Neutrophil (primary cell): ENCODE measurements around the gene MGMT.

Experiments used
- H3K27ac ChIP-seq: fragments of 200-600 bp; sonication (generic); 2 replicates; pipeline ENCODE4 v1.5.1; 2016; ENCODE audit warnings: mild to moderate bottlenecking, moderate library complexity
- H3K27me3 ChIP-seq: fragments of 200-600 bp; sonication (generic); 2 replicates; pipeline ENCODE4 v1.6.0; 2016; ENCODE audit warnings: mild to moderate bottlenecking
- H3K36me3 ChIP-seq: fragments of 200-600 bp; sonication (generic); 2 replicates; pipeline ENCODE4 v1.5.1; 2017
- H3K4me1 ChIP-seq, 2 experiments: fragments of 200-600 bp in 1 of 2; sonication (generic) in 1 of 2; 1 replicate in 1 of 2; 2 replicates in 1 of 2; pipeline versions ENCODE4 v1.5.1 to v1.6.1; 2013 to 2016; ENCODE audit warnings: low read depth in 1 of 2, low read length in 1 of 2, mild to moderate bottlenecking in 1 of 2, moderate library complexity in 1 of 2; ENCODE audit not compliant: control insufficient read depth in 1 of 2, insufficient read depth in 1 of 2
- H3K4me3 ChIP-seq, 2 experiments: fragments of 200-600 bp in 1 of 2; sonication (generic) in 1 of 2; 1 replicate in 1 of 2; 2 replicates in 1 of 2; pipeline ENCODE4 v1.5.1; 2013 to 2016; ENCODE audit warnings: low read depth in 1 of 2, low read length in 1 of 2, mild to moderate bottlenecking in 1 of 2, moderate library complexity in 1 of 2
- H3K9me3 ChIP-seq: fragments of 200-600 bp; sonication (generic); 2 replicates; pipeline ENCODE4 v1.5.1; 2016
- TF ChIP-seq, protein P1 (sequence below): fragments of 200-600 bp; sonication (generic); IDR thresholded peaks from 2 replicates; pipeline ENCODE4 v1.5.1; 2016; ENCODE audit warnings: antibody characterized with exemption

The MGMT gene

DNA sequence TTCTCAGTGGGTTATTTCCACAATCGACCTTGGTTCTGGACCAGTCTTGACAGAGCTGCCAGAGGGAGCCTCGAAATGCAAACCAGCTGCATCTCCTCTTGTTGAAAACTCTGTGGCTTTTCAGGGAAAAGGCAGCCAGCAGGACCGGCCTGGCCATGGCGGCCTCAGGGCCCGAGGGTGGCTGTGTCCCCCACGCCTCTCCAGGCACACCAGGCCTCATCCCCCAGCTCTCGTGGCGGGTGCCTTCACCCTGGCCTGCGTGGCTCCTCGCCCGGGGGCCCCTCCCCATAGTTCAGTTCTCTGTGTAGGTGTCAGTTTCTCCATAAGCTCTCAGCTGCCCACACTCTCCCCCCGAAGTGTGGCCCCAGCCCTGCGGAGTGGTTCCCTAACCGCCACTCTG lies 63.5 kb downstream of the MGMT start:
- peaks cover 0 to 3% of the 10 kb centered on the region in 2 experiments for H3K4me1 ChIP-seq
- no peaks in the 10 kb centered on the region for H3K36me3 ChIP-seq
- TF ChIP-seq, protein P1, sequence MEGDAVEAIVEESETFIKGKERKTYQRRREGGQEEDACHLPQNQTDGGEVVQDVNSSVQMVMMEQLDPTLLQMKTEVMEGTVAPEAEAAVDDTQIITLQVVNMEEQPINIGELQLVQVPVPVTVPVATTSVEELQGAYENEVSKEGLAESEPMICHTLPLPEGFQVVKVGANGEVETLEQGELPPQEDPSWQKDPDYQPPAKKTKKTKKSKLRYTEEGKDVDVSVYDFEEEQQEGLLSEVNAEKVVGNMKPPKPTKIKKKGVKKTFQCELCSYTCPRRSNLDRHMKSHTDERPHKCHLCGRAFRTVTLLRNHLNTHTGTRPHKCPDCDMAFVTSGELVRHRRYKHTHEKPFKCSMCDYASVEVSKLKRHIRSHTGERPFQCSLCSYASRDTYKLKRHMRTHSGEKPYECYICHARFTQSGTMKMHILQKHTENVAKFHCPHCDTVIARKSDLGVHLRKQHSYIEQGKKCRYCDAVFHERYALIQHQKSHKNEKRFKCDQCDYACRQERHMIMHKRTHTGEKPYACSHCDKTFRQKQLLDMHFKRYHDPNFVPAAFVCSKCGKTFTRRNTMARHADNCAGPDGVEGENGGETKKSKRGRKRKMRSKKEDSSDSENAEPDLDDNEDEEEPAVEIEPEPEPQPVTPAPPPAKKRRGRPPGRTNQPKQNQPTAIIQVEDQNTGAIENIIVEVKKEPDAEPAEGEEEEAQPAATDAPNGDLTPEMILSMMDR = no peak
- H3K4me3 ChIP-seq = no peak overlapping the region
- no peaks in the 10 kb centered on the region for H3K9me3 ChIP-seq
- no peaks in the 10 kb centered on the region for H3K27me3 ChIP-seq
- no peak overlapping the region for H3K27ac ChIP-seq

DNA sequence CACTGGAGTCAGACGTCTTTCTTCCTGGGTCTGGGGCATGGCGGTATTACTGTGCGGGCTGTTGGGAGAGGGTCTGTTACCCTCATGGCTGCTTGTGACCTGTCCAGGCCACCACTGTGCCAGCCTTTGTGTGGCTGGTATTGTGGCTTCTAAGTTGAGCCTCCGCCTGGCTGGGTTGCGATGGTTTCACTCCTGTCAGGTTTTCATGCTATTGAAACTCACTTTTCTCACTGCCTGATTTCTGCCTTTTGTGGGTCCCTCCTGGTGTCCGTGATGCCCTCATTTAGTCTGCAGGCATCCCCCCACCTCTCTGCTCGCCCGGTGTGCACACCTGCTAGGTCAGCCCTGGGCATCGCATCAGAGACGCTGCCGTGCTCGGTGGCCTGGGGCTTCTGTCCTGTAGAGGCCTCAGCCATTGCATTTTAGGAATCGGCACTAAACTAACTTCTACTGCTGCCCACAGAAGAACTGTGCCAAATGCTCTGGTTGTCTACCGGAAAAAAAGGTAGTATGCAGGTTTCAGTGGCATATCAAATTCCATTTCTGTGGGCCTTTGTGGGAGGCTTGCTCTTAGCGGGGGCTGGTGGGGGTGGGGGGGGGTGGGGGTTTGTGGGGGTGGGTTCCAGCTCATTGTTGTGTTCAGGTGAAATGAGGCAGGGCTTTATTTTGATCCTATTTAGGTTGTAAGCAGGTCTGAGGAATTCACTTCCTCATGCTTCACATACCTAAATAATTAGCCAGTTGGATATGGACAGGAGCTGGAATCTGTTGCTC lies 64.3 kb downstream of the MGMT start:
- Histone ChIP-seq H3K27ac (no peak overlapping the region), H3K9me3 (no peaks in the 10 kb centered on the region), H3K4me1 (peaks cover 0 to 3% of the 10 kb centered on the region in 2 experiments), H3K36me3 (peaks cover 2% of the 10 kb centered on the region), H3K27me3 (no peaks in the 10 kb centered on the region), H3K4me3 (no peak overlapping the region)
- TF ChIP-seq, protein P1 = no peak

DNA sequence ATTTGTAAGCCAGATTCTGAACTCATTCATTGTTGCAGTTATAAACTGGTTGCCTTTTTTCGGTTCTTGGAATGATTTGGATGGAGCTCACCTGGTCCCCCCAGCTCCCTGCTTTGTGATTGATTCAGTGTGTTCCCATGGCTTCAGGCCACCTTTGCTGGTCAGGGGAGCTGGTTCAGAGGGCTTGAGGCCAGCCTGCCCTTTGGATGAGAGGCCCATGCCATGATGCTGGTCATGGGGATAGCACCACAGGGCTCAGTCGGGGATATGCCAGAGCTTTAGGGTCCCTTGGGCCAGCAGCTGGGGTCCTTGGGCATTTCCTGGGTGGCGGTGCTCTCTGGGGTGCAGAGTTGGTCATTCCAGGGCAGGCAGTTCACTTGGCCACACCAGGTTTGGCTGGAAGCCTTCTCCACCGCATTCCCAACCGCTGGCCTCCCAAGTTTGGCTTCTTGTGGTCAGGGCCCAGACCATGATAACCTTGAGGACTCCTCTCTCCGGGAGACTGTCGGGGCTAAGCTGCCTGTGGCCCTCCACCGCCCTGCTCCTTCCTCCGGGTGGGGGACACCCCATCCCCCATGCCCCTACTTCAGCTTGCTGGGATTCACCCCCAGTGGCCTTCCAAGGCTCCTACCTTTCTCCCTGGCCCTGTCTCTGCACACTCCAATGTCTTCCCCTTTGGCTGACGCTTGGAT lies 65.1 kb downstream of the MGMT start:
- H3K36me3 ChIP-seq = peaks cover 4% of the 10 kb centered on the region
- H3K9me3 ChIP-seq = no peaks in the 10 kb centered on the region
- peaks cover 0 to 3% of the 10 kb centered on the region in 2 experiments for H3K4me1 ChIP-seq
- H3K27me3 ChIP-seq = no peaks in the 10 kb centered on the region
- TF ChIP-seq, protein P1 = no peak
- no peak overlapping the region for H3K27ac ChIP-seq
- H3K4me3 ChIP-seq = no peak overlapping the region

DNA sequence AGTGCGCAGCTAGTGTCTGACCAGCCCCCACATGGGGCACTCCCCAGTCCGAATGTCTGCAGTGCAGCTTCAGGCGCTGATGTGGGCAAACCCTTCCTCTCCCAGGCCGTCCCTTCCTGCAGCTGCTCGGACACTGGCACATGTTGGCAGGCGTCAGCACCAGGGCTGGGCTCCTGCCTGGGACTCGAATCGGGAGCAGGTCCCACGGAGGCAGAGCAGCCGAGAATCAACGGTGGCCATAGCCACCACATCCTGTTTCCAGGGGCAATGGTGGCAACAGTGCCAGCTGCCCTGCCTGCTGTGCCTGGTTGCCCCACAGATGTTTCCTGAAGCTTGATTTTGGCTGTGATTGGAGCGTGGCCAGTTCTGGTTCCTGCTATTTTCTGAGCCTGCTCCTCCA lies 65.8 kb downstream of the MGMT start:
- Histone ChIP-seq H3K4me1 (peaks cover 0 to 3% of the 10 kb centered on the region in 2 experiments), H3K27ac (no peak overlapping the region), H3K4me3 (no peak overlapping the region), H3K27me3 (no peaks in the 10 kb centered on the region), H3K36me3 (peaks cover 4% of the 10 kb centered on the region), H3K9me3 (no peaks in the 10 kb centered on the region)
- TF ChIP-seq, protein P1 = no peak

DNA sequence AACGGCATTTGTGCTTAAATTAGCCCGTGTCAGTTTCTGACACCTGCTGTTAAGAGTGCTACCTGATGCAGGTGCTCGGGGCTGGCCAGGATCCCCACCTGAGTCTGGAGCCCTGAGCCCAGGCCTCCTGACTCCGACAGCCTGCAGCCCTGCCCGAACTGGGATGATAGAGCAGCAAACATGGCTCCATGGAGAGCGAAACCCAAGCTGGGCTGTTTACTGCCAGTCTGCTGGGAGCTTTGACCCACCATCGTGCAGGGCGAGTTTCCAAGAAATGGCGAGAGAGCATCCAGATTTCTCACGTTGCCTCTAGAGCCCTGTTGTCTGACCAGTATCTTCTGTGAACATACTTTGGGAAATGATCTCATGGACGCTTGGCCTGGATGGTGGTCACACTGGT lies 66.2 kb downstream of the MGMT start:
- Histone ChIP-seq H3K36me3 (peaks cover 4% of the 10 kb centered on the region), H3K27me3 (no peaks in the 10 kb centered on the region), H3K9me3 (no peaks in the 10 kb centered on the region), H3K27ac (no peak overlapping the region), H3K4me3 (no peak overlapping the region), H3K4me1 (peaks cover 0 to 3% of the 10 kb centered on the region in 2 experiments)
- TF ChIP-seq, protein P1 = no peak
